HEK293 (cell line): ENCODE results near the gene PROCR.

Experiments used
- CTCF ChIA-PET: fragments of 350-600 bp; formaldehyde crosslinking; extraction: SDS; loops from one replicate; lab custom pipeline; 2021; ENCODE audit warnings: antibody characterized with exemption; lab: Yijun Ruan, JAX
- POLR2A ChIA-PET: fragments of 300-600 bp; formaldehyde crosslinking; extraction: SDS; loops from one replicate; lab custom pipeline; 2020; ENCODE audit warnings: antibody characterized with exemption, inconsistent platforms; lab: Yijun Ruan, JAX
- H3K27ac ChIP-seq: fragments of 200-500 bp; sonication (Bioruptor generic); 2 replicates; pipeline ENCODE4 v1.5.1; 2014; ENCODE audit warnings: low read depth, low read length, control low read depth, inconsistent platforms; ENCODE audit errors: extremely low read depth
- H3K36me3 ChIP-seq, 2 experiments: fragments of 200-500 bp in 1 of 2; sonication (Bioruptor generic) in 1 of 2; 1 replicate in 1 of 2; 2 replicates in 1 of 2; pipeline ENCODE4 v1.5.1; 2014 to 2017; ENCODE audit warnings: inconsistent platforms in 2 of 2, low read length in 2 of 2; ENCODE audit not compliant: control insufficient read depth in 2 of 2, insufficient read depth in 1 of 2
- H3K4me1 ChIP-seq: fragments of 200-500 bp; sonication (Bioruptor generic); 2 replicates; pipeline ENCODE4 v1.5.1; 2014; ENCODE audit warnings: mild to moderate bottlenecking, low read length, inconsistent platforms; ENCODE audit not compliant: control insufficient read depth, insufficient read depth
- H3K4me3 ChIP-seq: 2 replicates; pipeline ENCODE4 v1.5.1; 2011; ENCODE audit warnings: low read depth, mild to moderate bottlenecking, control low read depth, low read length, moderate library complexity
- H3K9me3 ChIP-seq: fragments of 200-500 bp; sonication (Bioruptor generic); 2 replicates; pipeline ENCODE4 v1.5.1; 2014; ENCODE audit warnings: low read depth, low read length, inconsistent platforms; ENCODE audit not compliant: control insufficient read depth, insufficient read depth
- ATF2 ChIP-seq: fragments of 450-650 bp; formaldehyde crosslinking; IDR thresholded peaks from 2 replicates; pipeline ENCODE4 v1.5.1; 2016; ENCODE audit warnings: missing biosample characterization, missing genetic modification characterization, low read depth
- IKZF3 ChIP-seq: fragments of 450-650 bp; IDR thresholded peaks from 2 replicates; pipeline ENCODE4 v1.5.0; 2018; ENCODE audit warnings: missing biosample characterization, mild to moderate bottlenecking, missing genetic modification characterization, moderate library complexity
- OVOL3 ChIP-seq: fragments of 450-650 bp; formaldehyde crosslinking; IDR thresholded peaks from 2 replicates; pipeline ENCODE4 v1.5.1; 2016; ENCODE audit warnings: missing biosample characterization, missing genetic modification characterization
- SALL2 ChIP-seq: fragments of 450-650 bp; formaldehyde crosslinking; IDR thresholded peaks from 2 replicates; pipeline ENCODE4 v1.5.0; 2017; ENCODE audit warnings: missing biosample characterization, mild to moderate bottlenecking, missing genetic modification characterization, borderline replicate concordance
- SP2 ChIP-seq: fragments of 450-650 bp; formaldehyde crosslinking; IDR thresholded peaks from 2 replicates; pipeline ENCODE4 v1.5.1; 2016; ENCODE audit warnings: missing biosample characterization, missing genetic modification characterization
- SP7 ChIP-seq: fragments of 450-650 bp; formaldehyde crosslinking; IDR thresholded peaks from 2 replicates; pipeline ENCODE4 v1.5.1; 2016; ENCODE audit warnings: missing biosample characterization, missing genetic modification characterization
- ZBTB21 ChIP-seq: fragments of 450-650 bp; formaldehyde crosslinking; IDR thresholded peaks from 2 replicates; pipeline ENCODE4 v1.5.1; 2017; ENCODE audit warnings: missing biosample characterization, missing genetic modification characterization
- ZBTB8A ChIP-seq: fragments of 450-650 bp; formaldehyde crosslinking; IDR thresholded peaks from 2 replicates; pipeline ENCODE4 v1.5.1; 2016; ENCODE audit warnings: missing biosample characterization, missing genetic modification characterization
- ZNF202 ChIP-seq: fragments of 450-650 bp; formaldehyde crosslinking; IDR thresholded peaks from 2 replicates; pipeline ENCODE4 v1.5.1; 2016; ENCODE audit warnings: missing biosample characterization, missing genetic modification characterization, borderline replicate concordance
- ZNF23 ChIP-seq: fragments of 450-650 bp; formaldehyde crosslinking; IDR thresholded peaks from 2 replicates; pipeline ENCODE4 v1.5.1; 2016; ENCODE audit warnings: missing biosample characterization, missing genetic modification characterization, borderline replicate concordance
- ZNF24 ChIP-seq: fragments of 450-650 bp; formaldehyde crosslinking; IDR thresholded peaks from 2 replicates; pipeline ENCODE4 v1.5.1; 2016; ENCODE audit warnings: missing biosample characterization, missing genetic modification characterization
- ZNF248 ChIP-seq: fragments of 450-650 bp; formaldehyde crosslinking; IDR thresholded peaks from 2 replicates; pipeline ENCODE4 v1.5.1; 2017; ENCODE audit warnings: missing biosample characterization, missing genetic modification characterization
- ZNF274 ChIP-seq, 2 experiments: fragments of 200-500 bp in 1 of 2; fragments of 450-650 bp in 1 of 2; sonication (Bioruptor generic) in 1 of 2; formaldehyde crosslinking in 1 of 2; IDR thresholded peaks; 2 replicates each; pipeline versions ENCODE4 v1.5.1 to v1.6.1; 2014 to 2016; ENCODE audit warnings: borderline replicate concordance in 1 of 2, inconsistent platforms in 1 of 2, low read length in 1 of 2, missing biosample characterization in 1 of 2, missing genetic modification characterization in 1 of 2
- ZNF292 ChIP-seq: fragments of 450-650 bp; formaldehyde crosslinking; IDR thresholded peaks from 2 replicates; pipeline ENCODE4 v1.5.1; 2016; ENCODE audit warnings: low read depth, missing biosample characterization, missing genetic modification characterization, borderline replicate concordance
- ZNF366 ChIP-seq: fragments of 450-650 bp; formaldehyde crosslinking; conservative IDR thresholded peaks from 2 replicates; pipeline ENCODE4 v1.5.1; 2016; ENCODE audit warnings: missing biosample characterization, missing genetic modification characterization
- ZNF394 ChIP-seq: fragments of 450-650 bp; formaldehyde crosslinking; IDR thresholded peaks from 2 replicates; pipeline ENCODE4 v1.5.1; 2016; ENCODE audit warnings: missing biosample characterization, missing genetic modification characterization, mild to moderate bottlenecking, moderate library complexity, borderline replicate concordance
- ZNF600 ChIP-seq: fragments of 450-650 bp; formaldehyde crosslinking; IDR thresholded peaks from 2 replicates; pipeline ENCODE4 v1.5.1; 2016; ENCODE audit warnings: missing biosample characterization, missing genetic modification characterization
- ZNF660 ChIP-seq: fragments of 450-650 bp; IDR thresholded peaks from 2 replicates; pipeline ENCODE4 v1.5.1; 2018; ENCODE audit warnings: missing biosample characterization, mild to moderate bottlenecking, missing genetic modification characterization
- ZNF677 ChIP-seq: fragments of 450-650 bp; IDR thresholded peaks from 2 replicates; pipeline ENCODE4 v1.5.0; 2018; ENCODE audit warnings: missing biosample characterization, mild to moderate bottlenecking, missing genetic modification characterization, moderate library complexity
- ZXDB ChIP-seq: fragments of 450-650 bp; formaldehyde crosslinking; IDR thresholded peaks from 2 replicates; pipeline ENCODE4 v1.5.1; 2016; ENCODE audit warnings: missing biosample characterization, missing genetic modification characterization
- TF ChIP-seq, protein P1 (sequence below): fragments of 450-650 bp; formaldehyde crosslinking; IDR thresholded peaks from 2 replicates; pipeline ENCODE4 v1.5.1; 2016; ENCODE audit warnings: missing biosample characterization, missing genetic modification characterization
- TF ChIP-seq, protein P2 (sequence below): fragments of 450-650 bp; IDR thresholded peaks from 2 replicates; pipeline ENCODE4 v1.5.1; 2018; ENCODE audit warnings: missing biosample characterization, missing genetic modification characterization
- TF ChIP-seq, protein P3 (sequence below): fragments of 450-650 bp; formaldehyde crosslinking; IDR thresholded peaks from 2 replicates; pipeline ENCODE4 v1.5.1; 2016; ENCODE audit warnings: missing biosample characterization, missing genetic modification characterization
- TF ChIP-seq, protein P4 (sequence below): fragments of 450-650 bp; formaldehyde crosslinking; IDR thresholded peaks from 2 replicates; pipeline ENCODE4 v1.5.1; 2016; ENCODE audit warnings: missing biosample characterization, missing genetic modification characterization

Gene PROCR

GRCh38 chr20:35215066-35215956, 43.4 kb downstream of the PROCR start (continued):
- TF ChIP-seq ZNF24: 0 out of 2 replicates have a peak, but pooled peaks have one; percentile 34
- TF ChIP-seq, protein P1, sequence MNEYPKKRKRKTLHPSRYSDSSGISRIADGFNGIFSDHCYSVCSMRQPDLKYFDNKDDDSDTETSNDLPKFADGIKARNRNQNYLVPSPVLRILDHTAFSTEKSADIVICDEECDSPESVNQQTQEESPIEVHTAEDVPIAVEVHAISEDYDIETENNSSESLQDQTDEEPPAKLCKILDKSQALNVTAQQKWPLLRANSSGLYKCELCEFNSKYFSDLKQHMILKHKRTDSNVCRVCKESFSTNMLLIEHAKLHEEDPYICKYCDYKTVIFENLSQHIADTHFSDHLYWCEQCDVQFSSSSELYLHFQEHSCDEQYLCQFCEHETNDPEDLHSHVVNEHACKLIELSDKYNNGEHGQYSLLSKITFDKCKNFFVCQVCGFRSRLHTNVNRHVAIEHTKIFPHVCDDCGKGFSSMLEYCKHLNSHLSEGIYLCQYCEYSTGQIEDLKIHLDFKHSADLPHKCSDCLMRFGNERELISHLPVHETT: peak; percentile 80
- TF ChIP-seq ZNF394 (tag by site-specific recombination): 0 out of 2 replicates have a peak, but pooled peaks have one; percentile 33
- TF ChIP-seq ATF2 (tag by site-specific recombination): peak; percentile 65
- TF ChIP-seq ZXDB: peak; percentile 51
- no peak for TF ChIP-seq ZNF23
- TF ChIP-seq ZNF366 (tag by site-specific recombination): peak; percentile 77
- TF ChIP-seq SP7 (tag by site-specific recombination): no peak
- TF ChIP-seq, protein P2, sequence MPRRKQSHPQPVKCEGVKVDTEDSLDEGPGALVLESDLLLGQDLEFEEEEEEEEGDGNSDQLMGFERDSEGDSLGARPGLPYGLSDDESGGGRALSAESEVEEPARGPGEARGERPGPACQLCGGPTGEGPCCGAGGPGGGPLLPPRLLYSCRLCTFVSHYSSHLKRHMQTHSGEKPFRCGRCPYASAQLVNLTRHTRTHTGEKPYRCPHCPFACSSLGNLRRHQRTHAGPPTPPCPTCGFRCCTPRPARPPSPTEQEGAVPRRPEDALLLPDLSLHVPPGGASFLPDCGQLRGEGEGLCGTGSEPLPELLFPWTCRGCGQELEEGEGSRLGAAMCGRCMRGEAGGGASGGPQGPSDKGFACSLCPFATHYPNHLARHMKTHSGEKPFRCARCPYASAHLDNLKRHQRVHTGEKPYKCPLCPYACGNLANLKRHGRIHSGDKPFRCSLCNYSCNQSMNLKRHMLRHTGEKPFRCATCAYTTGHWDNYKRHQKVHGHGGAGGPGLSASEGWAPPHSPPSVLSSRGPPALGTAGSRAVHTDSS (tag by site-specific recombination): no peak
- TF ChIP-seq, protein P3, sequence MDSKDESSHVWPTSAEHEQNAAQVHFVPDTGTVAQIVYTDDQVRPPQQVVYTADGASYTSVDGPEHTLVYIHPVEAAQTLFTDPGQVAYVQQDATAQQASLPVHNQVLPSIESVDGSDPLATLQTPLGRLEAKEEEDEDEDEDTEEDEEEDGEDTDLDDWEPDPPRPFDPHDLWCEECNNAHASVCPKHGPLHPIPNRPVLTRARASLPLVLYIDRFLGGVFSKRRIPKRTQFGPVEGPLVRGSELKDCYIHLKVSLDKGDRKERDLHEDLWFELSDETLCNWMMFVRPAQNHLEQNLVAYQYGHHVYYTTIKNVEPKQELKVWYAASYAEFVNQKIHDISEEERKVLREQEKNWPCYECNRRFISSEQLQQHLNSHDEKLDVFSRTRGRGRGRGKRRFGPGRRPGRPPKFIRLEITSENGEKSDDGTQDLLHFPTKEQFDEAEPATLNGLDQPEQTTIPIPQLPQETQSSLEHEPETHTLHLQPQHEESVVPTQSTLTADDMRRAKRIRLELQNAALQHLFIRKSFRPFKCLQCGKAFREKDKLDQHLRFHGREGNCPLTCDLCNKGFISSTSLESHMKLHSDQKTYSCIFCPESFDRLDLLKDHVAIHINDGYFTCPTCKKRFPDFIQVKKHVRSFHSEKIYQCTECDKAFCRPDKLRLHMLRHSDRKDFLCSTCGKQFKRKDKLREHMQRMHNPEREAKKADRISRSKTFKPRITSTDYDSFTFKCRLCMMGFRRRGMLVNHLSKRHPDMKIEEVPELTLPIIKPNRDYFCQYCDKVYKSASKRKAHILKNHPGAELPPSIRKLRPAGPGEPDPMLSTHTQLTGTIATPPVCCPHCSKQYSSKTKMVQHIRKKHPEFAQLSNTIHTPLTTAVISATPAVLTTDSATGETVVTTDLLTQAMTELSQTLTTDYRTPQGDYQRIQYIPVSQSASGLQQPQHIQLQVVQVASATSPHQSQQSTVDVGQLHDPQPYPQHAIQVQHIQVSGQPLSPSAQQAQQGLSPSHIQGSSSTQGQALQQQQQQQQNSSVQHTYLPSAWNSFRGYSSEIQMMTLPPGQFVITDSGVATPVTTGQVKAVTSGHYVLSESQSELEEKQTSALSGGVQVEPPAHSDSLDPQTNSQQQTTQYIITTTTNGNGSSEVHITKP: 0 out of 2 replicates have a peak, but pooled peaks have one; percentile 18

- no peak overlapping the region for H3K27ac ChIP-seq
- POLR2A ChIA-PET: no interaction called here
- CTCF ChIA-PET: interaction anchor here (0.6 to 0.9 kb wide), 7 partner anchors 8 to 606 kb away, joined by 3 to 4 read pairs (median 3); partner anchors contain the start of gene EDEM2
- no peak overlapping the region for H3K4me3 ChIP-seq
- no peaks in the 10 kb centered on the region for H3K9me3 ChIP-seq
- no peaks in the 10 kb centered on the region for H3K4me1 ChIP-seq
- no peaks in the 10 kb centered on the region for H3K36me3 ChIP-seq
- TF ChIP-seq ZNF248 (tag by site-specific recombination): no peak
- TF ChIP-seq ZBTB21: no peak
- TF ChIP-seq ZNF202 (tag by site-specific recombination): no peak
- no peak for TF ChIP-seq ZNF600 (tag by site-specific recombination)
- TF ChIP-seq ZNF677 (tag by site-specific recombination): no peak
- TF ChIP-seq SALL2 (tag by site-specific recombination): no peak
- TF ChIP-seq, protein P4, sequence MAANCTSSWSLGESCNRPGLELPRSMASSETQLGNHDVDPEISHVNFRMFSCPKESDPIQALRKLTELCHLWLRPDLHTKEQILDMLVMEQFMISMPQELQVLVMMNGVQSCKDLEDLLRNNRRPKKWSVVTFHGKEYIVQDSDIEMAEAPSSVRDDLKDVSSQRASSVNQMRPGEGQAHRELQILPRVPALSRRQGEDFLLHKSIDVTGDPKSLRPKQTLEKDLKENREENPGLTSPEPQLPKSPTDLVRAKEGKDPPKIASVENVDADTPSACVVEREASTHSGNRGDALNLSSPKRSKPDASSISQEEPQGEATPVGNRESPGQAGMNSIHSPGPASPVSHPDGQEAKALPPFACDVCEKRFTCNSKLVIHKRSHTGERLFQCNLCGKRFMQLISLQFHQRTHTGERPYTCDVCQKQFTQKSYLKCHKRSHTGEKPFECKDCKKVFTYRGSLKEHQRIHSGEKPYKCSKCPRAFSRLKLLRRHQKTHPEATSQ (tag by site-specific recombination): no peak
- TF ChIP-seq SP2 (tag by site-specific recombination): no peak
- TF ChIP-seq ZNF274 (IDR thresholded peaks at IDR 0.05; ENCODE audit: low read length): no peak
- TF ChIP-seq ZNF274 (tag by site-specific recombination; IDR thresholded peaks at IDR 0.05; ENCODE audit: borderline replicate concordance): no peak
- TF ChIP-seq ZNF660 (tag by site-specific recombination): no peak
- TF ChIP-seq ZNF292 (tag by site-specific recombination): no peak
- no peak for TF ChIP-seq IKZF3 (tag by site-specific recombination)
- TF ChIP-seq ZBTB8A (tag by site-specific recombination): no peak
- TF ChIP-seq OVOL3: no peak
- TF ChIP-seq, protein P2 (tag by site-specific recombination): no peak
Measured at GRCh38 chr20:35216541-35216940, 44.7 kb downstream of the PROCR start.
